Loucy (cell line): ENCODE data around the gene ABHD2.

Source experiments
- H2AFZ ChIP-seq: fragments of 200-600 bp; sonication (generic); 2 replicates; pipeline ENCODE4 v1.6.0; 2016; ENCODE audit warnings: antibody characterized with exemption, mild to moderate bottlenecking, low read length, moderate library complexity
- H3F3A ChIP-seq: fragments of 200-600 bp; 2 replicates; pipeline ENCODE4 v1.6.0; 2016; ENCODE audit warnings: antibody characterized with exemption, low read depth, mild to moderate bottlenecking
- H3K27me3 ChIP-seq: fragments of 200-600 bp; sonication (generic); 2 replicates; pipeline ENCODE4 v1.6.1; 2014; ENCODE audit warnings: low read length, mild to moderate bottlenecking; ENCODE audit not compliant: insufficient read depth, poor library complexity, severe bottlenecking
- H3K36me3 ChIP-seq: fragments of 200-600 bp; sonication (generic); 2 replicates; pipeline ENCODE4 v1.6.1; 2016; ENCODE audit warnings: low read length; ENCODE audit not compliant: insufficient read depth
- H3K4me1 ChIP-seq: fragments of 200-600 bp; sonication (generic); 2 replicates; pipeline ENCODE4 v1.5.1; 2014; ENCODE audit warnings: low read length, mild to moderate bottlenecking; ENCODE audit not compliant: insufficient read depth, poor library complexity, severe bottlenecking
- H3K4me2 ChIP-seq: fragments of 200-600 bp; sonication (generic); 2 replicates; pipeline ENCODE4 v1.6.0; 2014; ENCODE audit warnings: antibody characterized with exemption, low read length, low read depth, mild to moderate bottlenecking; ENCODE audit not compliant: poor library complexity, severe bottlenecking
- H3K4me3 ChIP-seq: fragments of 200-600 bp; sonication (generic); 2 replicates; pipeline ENCODE4 v1.5.1; 2014; ENCODE audit warnings: low read length, mild to moderate bottlenecking, mixed read lengths; ENCODE audit not compliant: poor library complexity, severe bottlenecking
- H3K79me2 ChIP-seq: fragments of 200-600 bp; sonication (generic); 2 replicates; pipeline ENCODE4 v1.6.1; 2014; ENCODE audit warnings: low read length; ENCODE audit not compliant: insufficient read depth
- H3K9ac ChIP-seq: fragments of 200-600 bp; sonication (generic); 2 replicates; pipeline ENCODE4 v1.6.0; 2014; ENCODE audit warnings: mild to moderate bottlenecking, low read depth, low read length, moderate library complexity; ENCODE audit not compliant: poor library complexity, severe bottlenecking
- H3K9me2 ChIP-seq: fragments of 200-600 bp; sonication (generic); replicated peaks from 2 replicates; pipeline ENCODE4 v1.6.1; 2016; ENCODE audit warnings: low read depth, low read length, mixed read lengths
- H3K9me3 ChIP-seq: fragments of 200-600 bp; sonication (generic); 2 replicates; pipeline ENCODE4 v1.6.1; 2014; ENCODE audit warnings: mild to moderate bottlenecking, antibody characterized with exemption, low read length, low read depth; ENCODE audit not compliant: insufficient read depth
- H4K20me1 ChIP-seq: fragments of 200-600 bp; sonication (generic); 2 replicates; pipeline ENCODE4 v1.6.0; 2014; ENCODE audit warnings: antibody characterized with exemption, low read length, mild to moderate bottlenecking; ENCODE audit not compliant: insufficient read depth, poor library complexity, severe bottlenecking
- CTCF ChIP-seq: fragments of 200-600 bp; sonication (generic); conservative IDR thresholded peaks from 2 replicates; pipeline ENCODE4 v1.5.1; 2014; ENCODE audit warnings: mild to moderate bottlenecking, antibody characterized with exemption, low read length
- EZH2phosphoT487 ChIP-seq: fragments of 200-600 bp; IDR thresholded peaks from 2 replicates; pipeline ENCODE4 v1.6.1; 2018; ENCODE audit warnings: antibody characterized with exemption, mild to moderate bottlenecking, moderate library complexity, borderline replicate concordance

Gene ABHD2

GRCh38 chr15:89199746-89200145 lies 111.5 kb downstream of the ABHD2 start:
- Histone ChIP-seq H2AFZ (no peak overlapping the region), H3K4me3 (no peak overlapping the region)

GRCh38 chr15:89200182-89200581 lies 111.9 kb downstream of the ABHD2 start:
- TF ChIP-seq EZH2phosphoT487 = no peak
- no peak for TF ChIP-seq CTCF
- H3K79me2 ChIP-seq = no peaks in the 10 kb centered on the region
- H3K4me1 ChIP-seq = peaks cover 20% of the 10 kb centered on the region
- H4K20me1 ChIP-seq = no peaks in the 10 kb centered on the region
- peaks cover 11% of the 10 kb centered on the region; the same call in 1 of the 2 replicates for H3K36me3 ChIP-seq
- no peak overlapping the region for H3K4me3 ChIP-seq
- H3K4me2 ChIP-seq = no peak overlapping the region
- H2AFZ ChIP-seq = no peak overlapping the region
- no peaks in the 10 kb centered on the region for H3K9me2 ChIP-seq
- no peak overlapping the region for H3K9ac ChIP-seq
- H3K9me3 ChIP-seq = no peaks in the 10 kb centered on the region
- no peaks in the 10 kb centered on the region for H3F3A ChIP-seq
- H3K27me3 ChIP-seq = no peaks in the 10 kb centered on the region

More at GRCh38 chr15:89199746-89200145, 111.5 kb downstream of the ABHD2 start:
- Histone ChIP-seq H3K79me2 (no peaks in the 10 kb centered on the region), H3K9me3 (no peaks in the 10 kb centered on the region), H3F3A (no peaks in the 10 kb centered on the region), H4K20me1 (no peaks in the 10 kb centered on the region), H3K9ac (no peak overlapping the region), H3K27me3 (no peaks in the 10 kb centered on the region), H3K36me3 (peaks cover 15% of the 10 kb centered on the region; the same call in 1 of the 2 replicates), H3K9me2 (no peaks in the 10 kb centered on the region), H3K4me1 (peaks cover 16% of the 10 kb centered on the region), H3K4me2 (no peak overlapping the region)
- TF ChIP-seq EZH2phosphoT487 (no peak), CTCF (no peak)

GRCh38 chr15:89201465-89202005 lies 113.3 kb downstream of the ABHD2 start:
- H3K9ac ChIP-seq = no peak overlapping the region
- no peak overlapping the region for H2AFZ ChIP-seq
- H3K9me2 ChIP-seq = no peaks in the 10 kb centered on the region
- H4K20me1 ChIP-seq = no peaks in the 10 kb centered on the region
- no peak overlapping the region for H3K4me2 ChIP-seq
- no peaks in the 10 kb centered on the region for H3F3A ChIP-seq
- H3K9me3 ChIP-seq = no peaks in the 10 kb centered on the region
- H3K79me2 ChIP-seq = no peaks in the 10 kb centered on the region
- H3K36me3 ChIP-seq = peaks cover 5% of the 10 kb centered on the region; the same call in 1 of the 2 replicates
- TF ChIP-seq CTCF (no peak), EZH2phosphoT487 (no peak)
- H3K4me3 ChIP-seq = no peak overlapping the region
- H3K27me3 ChIP-seq = no peaks in the 10 kb centered on the region
- H3K4me1 ChIP-seq = peaks cover 31% of the 10 kb centered on the region
